Astrocyte (in vitro differentiated cells and primary cell): ENCODE measurements around the gene DPEP3.

Source experiments
- EZH2 ChIP-seq: IDR thresholded peaks from 2 replicates; pipeline ENCODE4 v1.6.1; 2012; ENCODE audit warnings: mild to moderate bottlenecking, low read length, inconsistent platforms; ENCODE audit not compliant: insufficient read depth
- TF ChIP-seq, protein P1 (sequence below): IDR thresholded peaks from 2 replicates; pipeline ENCODE4 v1.5.1; 2011; ENCODE audit warnings: low read depth, mild to moderate bottlenecking, inconsistent platforms, low read length, moderate library complexity; ENCODE audit not compliant: insufficient read depth

DNA sequence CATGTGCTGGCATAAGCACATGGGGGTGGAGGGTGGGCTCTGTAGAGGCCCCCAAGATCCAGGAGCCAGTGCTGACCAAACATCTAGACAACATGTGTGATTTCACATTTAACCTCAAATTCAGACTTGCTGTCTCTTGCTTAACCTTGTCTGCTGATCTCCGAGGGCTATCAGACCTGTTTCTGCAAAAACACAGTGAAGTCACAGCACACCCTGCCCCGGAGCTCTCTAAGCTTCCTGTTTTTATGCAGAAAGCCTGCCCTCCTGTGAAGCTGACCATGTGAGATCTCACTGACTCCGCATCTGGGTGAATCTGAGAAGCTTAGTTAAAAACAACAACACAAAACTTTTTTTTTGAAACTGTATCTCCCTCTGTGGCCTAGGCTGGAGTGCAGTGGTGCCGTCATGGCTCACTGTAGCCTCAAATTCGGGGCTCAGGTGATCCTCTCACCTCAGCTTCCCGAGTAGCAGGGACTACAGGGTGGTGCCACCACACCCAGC lies 25.5 kb upstream of the DPEP3 start:
- TF ChIP-seq, protein P1, sequence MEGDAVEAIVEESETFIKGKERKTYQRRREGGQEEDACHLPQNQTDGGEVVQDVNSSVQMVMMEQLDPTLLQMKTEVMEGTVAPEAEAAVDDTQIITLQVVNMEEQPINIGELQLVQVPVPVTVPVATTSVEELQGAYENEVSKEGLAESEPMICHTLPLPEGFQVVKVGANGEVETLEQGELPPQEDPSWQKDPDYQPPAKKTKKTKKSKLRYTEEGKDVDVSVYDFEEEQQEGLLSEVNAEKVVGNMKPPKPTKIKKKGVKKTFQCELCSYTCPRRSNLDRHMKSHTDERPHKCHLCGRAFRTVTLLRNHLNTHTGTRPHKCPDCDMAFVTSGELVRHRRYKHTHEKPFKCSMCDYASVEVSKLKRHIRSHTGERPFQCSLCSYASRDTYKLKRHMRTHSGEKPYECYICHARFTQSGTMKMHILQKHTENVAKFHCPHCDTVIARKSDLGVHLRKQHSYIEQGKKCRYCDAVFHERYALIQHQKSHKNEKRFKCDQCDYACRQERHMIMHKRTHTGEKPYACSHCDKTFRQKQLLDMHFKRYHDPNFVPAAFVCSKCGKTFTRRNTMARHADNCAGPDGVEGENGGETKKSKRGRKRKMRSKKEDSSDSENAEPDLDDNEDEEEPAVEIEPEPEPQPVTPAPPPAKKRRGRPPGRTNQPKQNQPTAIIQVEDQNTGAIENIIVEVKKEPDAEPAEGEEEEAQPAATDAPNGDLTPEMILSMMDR = no peak
- no peak for TF ChIP-seq EZH2
